Amniotic epithelial cell (primary cell): ENCODE results near the gene HSPA1B.
"Not testable (repeated sequence)": the region's sequence is repeated elsewhere in the genome, so short reads cannot be mapped to it uniquely, and the experiment has no call there.

Experiments
- DNase-seq: peaks from one replicate; pipeline ENCODE4 v3.0.0-alpha.2; 2010; ENCODE audit warnings: low read depth

The HSPA1B gene

DNA sequence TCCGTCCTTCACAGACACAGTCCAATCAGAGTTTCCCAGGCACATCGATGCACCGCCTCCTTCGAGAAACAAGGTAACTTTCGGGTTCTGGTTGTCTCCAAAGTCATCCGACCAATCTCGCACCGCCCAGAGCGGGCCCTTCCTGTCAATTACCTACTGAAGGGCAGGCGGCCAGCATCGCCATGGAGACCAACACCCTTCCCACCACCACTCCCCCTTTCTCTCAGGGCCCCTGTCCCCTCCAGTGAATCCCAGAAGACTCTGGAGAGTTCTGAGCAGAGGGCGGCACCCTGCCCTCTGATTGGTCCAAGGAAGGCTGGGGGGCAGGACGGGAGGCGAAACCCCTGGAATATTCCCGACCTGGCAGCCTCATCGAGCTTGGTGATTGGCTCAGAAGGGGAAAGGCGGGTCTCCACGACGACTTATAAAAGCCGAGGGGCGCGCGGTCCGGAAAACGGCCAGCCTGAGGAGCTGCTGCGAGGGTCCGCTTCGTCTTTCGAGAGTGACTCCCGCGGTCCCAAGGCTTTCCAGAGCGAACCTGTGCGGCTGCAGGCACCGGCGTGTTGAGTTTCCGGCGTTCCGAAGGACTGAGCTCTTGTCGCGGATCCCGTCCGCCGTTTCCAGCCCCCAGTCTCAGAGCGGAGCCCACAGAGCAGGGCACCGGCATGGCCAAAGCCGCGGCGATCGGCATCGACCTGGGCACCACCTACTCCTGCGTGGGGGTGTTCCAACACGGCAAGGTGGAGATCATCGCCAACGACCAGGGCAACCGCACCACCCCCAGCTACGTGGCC is at the start of gene HSPA1B:
HSPA1B (plus strand) TSS at position 453 of the 794 bp plus-strand sequence; CDS start at position 666, 213 bp downstream.
- peak; percentile 100 for DNase-seq

DNA sequence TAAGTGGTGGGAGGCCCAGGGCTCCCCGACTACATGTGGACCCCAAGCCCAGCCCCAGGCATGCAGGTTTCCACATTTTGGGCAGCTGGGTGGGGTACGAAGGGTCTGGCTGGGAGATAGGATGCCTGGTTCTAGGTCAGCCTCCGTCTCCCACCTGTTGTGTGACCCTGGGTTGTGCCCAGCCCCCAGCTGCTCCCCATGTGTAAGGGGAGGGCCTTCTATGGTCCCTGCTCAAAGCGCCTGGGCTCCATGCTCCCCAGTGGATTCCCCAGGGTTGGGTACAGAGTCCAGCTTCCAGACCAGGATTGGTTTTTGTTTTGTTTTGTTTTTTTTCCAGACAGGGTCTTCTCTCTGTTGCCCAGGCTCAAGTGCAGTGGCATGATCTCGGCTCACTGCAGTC is 49.3 kb upstream of the HSPA1B start:
- DNase-seq = no peak

DNA sequence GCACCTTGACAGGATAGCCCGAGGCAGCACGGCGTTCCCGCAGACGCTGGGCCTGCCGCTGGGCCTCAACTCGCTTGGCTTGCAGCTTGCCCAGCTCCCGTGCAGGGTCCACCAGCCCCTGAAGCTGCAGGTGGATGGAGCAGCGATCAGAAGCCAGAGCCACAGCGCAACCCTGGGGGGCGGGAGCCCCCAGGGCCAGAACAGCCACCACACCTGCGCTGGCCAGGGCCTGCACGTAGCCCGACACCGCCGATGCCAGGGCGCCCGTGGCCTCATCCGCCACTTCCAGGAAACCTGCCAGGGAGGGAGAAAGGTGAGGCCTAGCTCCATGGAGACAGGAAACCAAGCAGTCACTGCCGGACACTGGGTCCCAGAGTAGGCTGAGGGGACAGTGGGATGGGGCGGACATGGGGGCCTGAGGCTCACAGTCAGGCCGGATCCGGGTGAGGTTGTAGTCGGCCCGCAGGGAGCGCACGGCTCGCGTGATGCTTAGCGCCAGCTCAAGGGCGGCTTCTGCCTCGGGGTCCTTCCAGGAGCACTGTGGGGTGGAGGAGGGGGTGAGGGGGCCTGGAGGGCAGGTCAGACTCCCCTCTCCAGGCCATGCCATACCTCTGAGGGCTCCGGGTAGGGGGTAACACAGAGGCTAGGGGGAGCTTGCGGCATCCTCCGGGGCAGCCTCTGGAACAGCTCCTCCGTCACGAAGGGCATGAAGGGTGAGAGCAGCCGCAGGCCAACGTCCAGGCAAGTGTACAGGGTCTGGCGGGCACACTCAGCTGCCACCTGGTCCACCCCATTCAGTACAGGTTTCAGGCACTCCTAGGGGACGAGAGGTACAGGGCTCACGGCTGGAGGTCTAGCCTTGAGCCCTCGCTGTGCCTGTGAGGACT is 48.3 kb upstream of the HSPA1B start:
- DNase-seq = no peak

DNA sequence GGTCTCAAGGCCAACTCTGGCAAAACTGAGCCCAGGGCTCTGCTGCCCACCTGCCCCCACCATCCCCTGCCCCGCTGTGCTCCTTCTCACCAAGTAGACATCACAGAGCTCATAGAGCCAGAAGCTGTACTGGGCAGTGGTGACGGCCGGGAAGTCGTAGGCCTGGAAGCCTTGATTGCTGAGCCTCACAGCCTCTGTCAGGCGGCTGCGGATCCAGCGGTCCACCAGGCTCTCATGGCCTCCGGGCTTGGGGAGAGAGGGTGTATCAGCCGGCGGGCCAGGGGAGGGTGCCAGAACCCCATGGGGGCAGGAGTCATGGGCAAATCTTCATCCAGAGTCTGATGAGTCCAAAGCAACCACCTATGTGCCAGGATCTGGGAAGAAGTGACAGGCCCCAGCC is 47.6 kb upstream of the HSPA1B start:
- no peak for DNase-seq

DNA sequence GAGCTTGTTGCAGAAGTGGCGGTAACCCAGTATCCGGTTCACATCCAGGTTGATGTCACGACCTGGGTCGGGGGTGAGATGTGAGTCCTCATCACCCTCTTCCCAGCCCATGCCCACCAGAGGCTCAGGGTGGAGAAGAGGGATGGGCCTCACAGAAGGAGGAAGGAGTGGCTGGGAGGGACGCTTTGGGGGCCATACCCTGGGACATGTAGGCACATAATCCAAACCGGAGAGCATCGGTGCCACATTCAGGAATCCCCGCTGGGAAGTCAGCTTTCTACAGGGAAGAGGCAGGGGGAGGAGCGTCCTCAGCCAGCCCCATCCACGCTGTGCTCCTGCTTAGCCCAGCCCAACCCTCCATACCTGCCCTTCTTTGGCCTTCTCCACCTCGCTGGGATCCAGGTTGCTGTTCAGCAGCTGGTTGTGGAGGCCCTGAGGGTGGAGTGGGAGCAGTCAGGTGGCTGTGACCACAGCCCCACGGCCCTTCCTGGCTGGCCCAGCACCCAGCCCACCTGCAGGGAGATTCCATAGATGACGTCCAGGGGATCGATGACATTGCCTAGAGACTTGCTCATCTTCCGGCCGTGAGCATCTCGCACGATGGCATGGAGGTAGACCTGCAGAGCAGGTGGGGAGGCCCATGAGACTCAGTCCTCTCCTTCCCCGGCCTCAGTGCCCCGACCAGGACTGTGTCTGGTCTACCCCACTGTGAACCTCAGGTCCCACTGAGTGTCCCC is 46.9 kb upstream of the HSPA1B start:
- DNase-seq = no peak

DNA sequence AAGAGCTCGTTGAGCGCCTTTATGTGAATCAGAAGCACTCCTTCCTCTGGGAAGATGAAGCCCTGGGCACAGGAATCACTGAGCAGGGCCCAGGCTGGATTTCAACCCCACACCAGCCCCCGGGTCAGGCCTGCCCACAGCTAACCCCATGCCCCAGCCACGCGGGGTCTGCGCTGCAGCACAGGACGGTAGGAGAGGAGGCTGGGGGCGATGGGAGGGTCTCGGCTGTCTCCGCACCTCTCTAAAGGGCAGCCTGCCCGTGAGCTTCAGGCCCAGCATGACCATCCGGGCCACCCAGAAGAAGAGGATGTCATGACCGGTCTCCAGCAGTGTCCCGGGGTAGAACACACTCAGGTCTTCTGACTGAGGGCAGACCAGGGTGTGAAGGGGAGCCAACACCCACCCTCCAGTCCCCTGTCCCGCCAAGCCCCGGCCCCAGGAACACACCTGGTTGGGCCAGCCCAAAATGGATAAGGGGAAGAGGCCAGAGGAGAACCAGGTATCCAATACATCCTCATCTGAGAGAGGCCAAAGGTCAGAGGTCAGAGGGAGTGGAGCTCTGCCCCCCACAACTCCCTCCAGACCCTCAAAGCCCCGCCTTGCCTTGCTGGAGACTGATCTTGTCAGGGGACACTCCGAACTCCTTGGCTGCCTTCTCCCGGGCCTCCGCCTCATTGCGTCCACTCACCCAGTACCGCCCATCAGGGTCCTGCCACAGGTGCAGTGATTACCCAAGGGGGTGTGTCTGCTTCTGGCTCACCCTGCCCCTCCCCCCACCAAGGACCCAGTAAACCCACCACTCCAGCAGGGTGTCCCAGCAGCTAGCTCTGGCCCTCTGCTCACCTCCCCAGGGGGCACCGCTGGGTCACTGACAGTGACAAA is 46.1 kb upstream of the HSPA1B start:
- no peak for DNase-seq

DNA sequence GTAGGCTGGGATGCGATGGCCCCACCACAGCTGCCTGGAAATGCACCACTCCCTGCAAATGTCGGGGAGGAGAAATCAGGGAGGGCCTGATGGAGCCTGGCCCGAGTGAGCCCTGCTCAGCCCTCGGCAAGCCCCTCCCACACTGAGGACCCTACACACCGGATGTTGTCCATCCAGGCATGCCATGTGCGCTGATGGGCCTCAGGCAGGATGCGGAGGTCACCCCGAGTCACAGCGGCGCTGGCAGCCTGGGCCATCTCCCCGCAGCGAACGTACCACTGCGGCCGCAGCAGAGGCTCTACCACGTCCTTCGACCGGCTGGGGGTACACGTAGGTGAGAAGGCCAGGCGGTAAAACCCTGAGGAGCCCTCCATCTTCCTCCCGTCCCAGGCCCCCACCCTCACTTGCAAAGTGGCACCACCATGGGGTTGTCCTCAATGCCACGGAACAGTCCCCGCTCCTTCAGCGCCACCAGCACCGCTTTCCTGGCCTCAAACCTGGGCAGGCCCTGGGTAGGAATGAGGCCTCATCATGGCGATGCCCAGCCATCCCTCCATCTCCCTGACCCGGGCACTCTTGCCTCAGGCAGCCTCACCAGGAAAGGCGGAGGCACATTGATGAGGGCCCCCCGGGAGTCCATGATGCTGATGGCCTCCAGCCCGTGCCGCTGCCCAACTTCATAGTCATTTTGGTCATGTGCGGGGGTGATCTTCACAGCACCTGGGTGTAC is 45.2 kb upstream of the HSPA1B start:
- no peak for DNase-seq

DNA sequence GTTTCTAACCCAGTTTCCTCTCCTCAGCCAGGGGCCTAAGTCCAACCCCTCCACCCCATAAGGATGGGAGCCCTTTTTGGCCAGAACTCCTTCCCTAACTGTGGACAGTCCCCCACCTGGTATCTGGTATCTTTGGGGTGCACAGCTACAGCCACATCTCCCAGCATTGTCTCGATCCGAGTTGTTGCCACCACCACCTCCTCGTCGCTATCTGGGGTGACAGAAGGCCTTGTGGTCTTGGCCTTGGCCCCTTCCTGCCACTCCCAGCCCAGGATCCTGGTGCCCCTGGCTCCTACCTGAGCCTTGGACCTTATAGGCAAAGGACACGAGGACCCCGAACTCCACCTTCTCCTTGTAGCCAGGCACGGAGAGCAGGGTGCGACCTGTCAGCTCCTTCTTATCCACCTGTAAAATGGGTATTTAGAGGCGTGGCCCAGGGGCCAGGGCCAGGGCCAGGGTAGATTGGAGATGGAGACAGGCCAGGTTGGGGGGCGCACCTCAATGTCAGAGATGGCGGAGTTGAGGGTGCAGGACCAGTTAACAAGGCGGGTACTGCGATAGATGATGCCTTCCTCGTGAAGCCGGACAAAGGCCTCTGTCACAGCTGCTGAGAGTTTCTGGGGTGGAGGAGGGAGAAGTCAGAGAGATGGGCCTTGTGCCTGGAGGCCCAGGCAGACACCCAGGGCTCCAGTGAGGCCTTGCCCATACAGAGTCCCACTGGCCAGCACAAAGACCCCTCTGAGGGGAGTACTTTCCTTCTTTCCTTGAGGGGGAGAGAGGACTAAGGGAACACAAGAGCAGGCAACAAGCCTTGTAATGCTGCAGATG is 43.2 kb upstream of the HSPA1B start:
- DNase-seq = no peak

DNA sequence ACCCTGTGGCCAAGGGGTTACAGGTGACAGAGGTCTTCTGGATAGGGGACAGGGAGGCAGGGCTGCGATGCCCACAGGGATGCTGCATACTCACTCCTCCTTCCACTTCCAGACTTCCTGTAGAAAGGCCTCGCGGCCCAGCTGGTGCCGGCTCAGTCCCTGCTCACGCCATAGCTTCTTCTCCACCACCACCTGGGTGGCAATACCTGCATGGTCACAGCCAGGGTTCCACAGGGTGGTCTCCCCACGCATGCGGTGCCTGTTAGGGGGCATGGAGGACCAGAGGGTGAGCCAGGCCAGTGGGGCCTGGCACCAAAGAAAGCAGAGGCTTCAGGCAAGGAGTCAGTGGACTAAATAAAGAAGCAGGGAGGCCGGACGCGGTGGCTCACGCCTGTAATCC is 42.1 kb upstream of the HSPA1B start:
- no peak for DNase-seq

DNA sequence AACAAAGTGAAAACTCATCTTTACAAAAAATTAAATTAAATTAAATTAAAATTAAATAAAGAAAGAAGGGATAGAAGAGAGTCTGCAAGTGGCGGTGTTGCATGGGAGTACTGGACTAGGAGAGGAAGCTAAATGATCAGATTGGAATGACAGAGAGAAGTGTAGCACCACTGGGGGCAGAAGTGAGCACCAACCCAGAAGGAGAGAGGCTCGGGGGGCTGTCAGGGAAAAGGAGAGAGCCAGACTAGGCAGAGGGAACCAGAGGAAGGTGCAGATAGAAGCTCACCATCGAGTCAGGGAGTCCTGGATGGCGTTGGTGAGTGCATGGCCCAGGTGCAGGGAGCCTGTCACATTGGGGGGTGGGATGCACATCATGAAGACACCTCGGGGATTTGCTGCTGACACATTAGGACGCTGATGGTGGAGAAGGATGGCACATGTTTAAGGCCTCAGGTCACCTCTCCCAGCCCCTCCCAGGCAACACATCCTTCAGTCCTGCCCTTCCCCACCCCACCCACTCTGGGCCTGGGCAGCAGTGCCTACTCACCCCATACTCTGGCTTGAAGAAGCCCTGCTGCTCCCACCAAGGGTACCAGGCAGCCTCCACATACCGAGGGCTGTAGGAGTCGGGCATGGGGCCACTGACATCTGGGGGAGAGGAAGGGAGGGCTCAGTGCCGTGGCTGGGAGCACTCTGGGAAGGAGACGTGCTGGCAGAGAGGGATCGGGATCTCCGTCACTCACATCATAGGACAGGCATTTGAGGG is 36.0 kb upstream of the HSPA1B start:
- no peak for DNase-seq

DNA sequence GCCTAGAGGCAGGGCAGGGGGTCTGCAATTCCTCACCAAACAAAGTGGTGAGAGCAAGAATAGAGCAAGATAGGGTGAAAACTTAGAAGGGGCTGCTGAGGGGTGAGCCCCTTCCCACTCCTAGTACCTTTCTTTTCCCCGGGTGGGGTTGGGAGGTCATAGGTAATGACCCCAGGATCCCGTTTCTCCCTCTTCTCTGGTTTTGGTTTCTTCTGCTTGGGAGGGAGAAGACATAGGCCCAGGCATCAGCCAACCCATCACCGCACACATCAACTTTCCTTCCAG is 35.5 kb upstream of the HSPA1B start:
- no peak for DNase-seq

DNA sequence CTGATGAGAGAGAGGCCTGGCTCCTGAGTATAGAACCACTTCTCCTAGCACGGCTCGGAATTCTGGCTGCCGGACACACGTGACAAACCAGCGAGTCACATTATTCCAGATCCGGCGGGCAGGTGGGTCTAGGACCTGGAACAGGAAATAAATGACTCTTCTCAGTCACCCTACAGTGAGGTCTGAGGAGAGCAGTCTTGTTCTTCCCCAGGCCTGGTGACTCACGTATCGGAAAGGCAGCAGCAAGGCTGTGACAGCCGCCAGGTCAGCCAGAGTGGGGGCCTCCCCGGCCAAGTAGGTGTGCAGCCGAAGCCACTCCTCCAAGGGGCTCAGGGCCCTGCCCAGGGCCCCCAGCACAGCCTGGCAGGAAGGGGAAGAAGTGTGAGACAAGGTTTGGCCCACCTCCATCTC is 34.8 kb upstream of the HSPA1B start:
- DNase-seq = peak; percentile 33

DNA sequence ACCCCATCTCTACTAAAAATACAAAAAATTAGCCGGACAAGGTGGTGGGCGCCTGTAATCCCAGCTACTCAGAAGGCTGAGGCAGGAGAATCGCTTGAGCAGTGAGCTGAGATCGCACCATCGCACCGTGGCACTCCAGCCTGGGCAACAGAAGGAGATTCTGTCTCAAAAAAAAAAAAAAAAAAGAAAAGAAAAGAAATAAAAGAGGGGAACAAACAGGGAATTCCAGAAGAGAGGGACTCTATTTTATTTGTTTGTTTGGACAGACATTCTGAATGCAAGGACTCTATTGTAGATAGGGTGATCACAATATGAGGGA is 33.7 kb upstream of the HSPA1B start:
- not testable (repeated sequence) for DNase-seq

DNA sequence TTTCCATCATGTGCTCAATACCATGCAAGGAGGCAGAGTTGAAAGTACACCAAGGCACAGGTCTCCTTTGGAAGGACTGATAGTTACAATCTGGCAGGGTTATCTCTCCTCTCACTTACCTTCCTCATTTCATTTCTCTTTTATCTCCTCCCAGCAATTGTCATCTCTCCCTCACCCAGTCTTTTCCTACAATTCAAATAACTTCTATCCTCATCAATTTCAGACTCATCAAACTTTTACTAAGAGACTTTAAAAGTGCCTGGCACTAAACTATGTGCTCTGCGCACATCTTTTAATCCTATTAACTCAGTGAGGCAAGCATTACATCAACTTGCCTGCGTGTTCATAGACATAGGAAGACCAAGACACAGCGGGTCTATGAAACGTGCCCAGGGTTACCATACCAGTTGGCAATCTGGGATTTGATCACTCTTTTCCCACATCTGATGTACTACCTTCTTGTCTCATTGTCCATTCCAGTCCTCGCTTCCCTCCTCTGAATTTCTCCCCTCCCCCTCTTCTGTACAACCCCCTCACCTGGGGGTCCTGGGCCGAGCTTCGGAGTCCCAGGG is 33.2 kb upstream of the HSPA1B start:
- DNase-seq = peak; percentile 52

DNA sequence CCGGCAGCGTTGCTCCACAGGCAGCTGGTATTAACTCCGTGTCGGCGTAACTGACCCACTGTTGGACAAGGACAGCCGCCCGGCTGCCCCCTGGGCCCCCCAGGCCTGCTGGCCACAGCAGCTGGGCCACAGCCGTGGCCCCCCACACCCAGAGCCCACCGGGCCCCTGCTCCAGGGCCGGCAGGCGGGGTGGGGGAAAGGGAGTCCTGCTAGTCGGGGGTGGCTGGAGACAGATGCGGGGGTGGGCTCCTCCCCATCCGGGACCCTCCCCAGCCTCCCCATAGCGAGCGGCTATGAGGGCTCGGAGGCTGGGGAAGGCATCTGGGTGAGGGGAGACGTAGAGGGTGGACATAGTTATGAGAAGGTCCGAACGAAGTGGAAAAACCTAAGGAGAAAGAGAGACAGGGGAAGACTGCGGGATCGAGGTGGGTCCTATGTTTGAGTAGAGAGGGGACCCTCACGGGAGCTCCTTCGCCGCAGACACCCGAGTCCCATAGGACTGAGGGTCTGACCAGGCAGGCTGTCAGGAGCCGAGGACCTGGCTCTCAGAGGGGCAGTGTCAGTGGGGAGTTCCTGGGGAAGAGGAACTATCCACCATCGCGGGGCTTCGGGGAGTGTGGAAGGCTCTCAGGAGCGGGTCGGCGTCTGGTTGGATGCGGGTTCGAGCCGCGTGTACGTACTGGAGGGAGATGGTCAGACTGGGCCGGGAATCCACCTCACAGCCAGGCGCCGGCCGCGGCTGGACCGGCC is 32.5 kb upstream of the HSPA1B start:
- no peak for DNase-seq

DNA sequence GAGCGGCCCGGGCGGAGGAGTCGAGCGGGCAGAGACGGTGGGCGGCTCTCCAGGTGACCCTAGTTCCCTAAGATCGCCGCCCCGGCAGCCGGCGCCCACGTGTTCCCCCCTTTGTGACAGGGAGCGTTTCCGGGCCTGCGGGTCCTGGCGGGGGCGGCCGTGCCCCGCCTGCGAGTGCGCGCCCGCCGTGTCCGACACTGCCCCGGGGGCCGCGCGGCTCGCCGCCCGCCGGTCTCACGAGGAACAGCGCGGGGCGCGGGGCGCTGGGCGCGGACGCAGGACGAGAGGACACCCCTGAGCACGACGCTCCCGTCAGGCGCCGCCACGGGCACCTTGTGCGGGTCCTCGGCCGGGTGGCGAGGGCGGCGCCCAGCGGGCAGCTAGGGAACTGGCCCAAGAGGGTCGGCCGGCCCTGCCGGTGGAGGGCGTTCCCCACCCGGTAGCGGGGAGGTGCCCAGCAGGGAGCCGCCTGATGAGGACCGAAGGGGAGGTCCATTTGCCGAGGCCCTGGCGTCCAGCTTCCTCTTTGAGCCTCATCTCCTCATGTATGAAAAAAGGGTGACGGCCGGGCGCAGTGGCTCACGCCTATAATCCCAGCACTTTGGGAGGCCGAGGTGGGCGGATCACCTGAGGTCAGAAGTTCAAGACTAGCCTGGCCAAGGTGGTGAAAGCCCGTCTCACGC is 31.8 kb upstream of the HSPA1B start, which contains the start of gene VARS1:
VARS1 (minus strand) TSS at position 137 of the 683 bp plus-strand sequence. CDS start 535 bp downstream, outside the sequence.
- DNase-seq = peak; percentile 87

DNA sequence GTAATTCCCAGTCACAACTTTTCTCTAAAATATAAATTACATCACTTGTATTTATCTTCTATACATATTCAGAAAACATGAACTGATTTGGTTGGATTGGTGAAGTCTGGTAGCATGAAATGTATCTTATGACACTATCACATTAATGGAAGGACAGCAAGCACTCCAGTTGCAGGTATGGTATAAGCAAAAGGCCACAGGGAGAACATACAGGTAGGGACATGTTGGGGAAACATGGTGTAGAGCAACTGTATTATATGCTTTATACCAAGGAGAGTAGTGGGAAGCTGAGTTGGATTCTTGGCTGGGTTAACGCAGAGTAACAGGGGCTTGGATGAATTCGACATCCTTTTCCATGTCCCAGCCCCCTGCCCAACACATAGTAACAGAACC is 30.5 kb upstream of the HSPA1B start:
- DNase-seq = no peak

DNA sequence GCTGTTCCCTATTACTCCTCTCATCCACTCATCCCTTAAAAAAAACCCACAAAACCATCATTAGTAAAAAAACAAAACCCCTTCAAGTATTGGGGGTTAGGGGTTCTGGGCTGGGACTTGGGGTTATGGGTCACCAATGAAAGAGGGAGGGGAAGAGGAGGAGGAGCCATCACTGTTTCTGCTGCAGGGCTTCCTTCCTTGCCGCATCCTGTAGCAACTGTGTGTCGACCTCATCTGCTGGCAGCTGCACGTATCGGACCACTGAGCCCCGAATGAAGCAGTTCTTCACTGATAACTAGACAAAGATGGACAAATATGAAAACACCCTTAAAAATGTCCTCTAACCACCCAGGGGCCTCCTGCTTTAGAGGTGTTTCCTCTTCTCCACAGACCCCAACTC is 29.9 kb upstream of the HSPA1B start:
- DNase-seq = no peak
